ENCODE data around the gene TLE5. TPM values are rescaled to one million over a fixed set of nuclear protein-coding genes. Genes with fewer than 3 reads are reported as not detected.

TLE5 gene
- polyA plus RNA-seq, 1 donor (not counting 4 experiments of a cell fraction or from before 2014, with no cell fraction given) = 249 TPM

GRCh38 chr19:3034656-3035541 lies 27.4 kb downstream of the TLE5 start:
- Histone ChIP-seq H3K79me2 (ENCODE audit: control insufficient read depth, insufficient read depth, low read length) (no peaks in the 10 kb centered on the region), H3K9ac (ENCODE audit: control insufficient read depth, extremely low read depth, insufficient read depth, low read length) (peak overlapping the region; percentile 79), H3K9me1 (ENCODE audit: control insufficient read depth, extremely low read depth, insufficient read depth, low read length) (no peaks in the 10 kb centered on the region), H3K27ac (ENCODE audit: control insufficient read depth, insufficient read depth, low read length) (peak overlapping the region; percentile 76), H3K4me2 (ENCODE audit: control insufficient read depth, extremely low read depth, insufficient read depth, low read depth, low read length) (peak overlapping the region; percentile 91), H3K4me3 (ENCODE audit: control insufficient read depth in 2 of 3, extremely low read depth in 1 of 3, insufficient read depth in 2 of 3, low read depth in 1 of 3, low read length in 3 of 3) (peak overlapping the region; percentile 35 to 65 (median 54)), H3K27me3 (ENCODE audit: control insufficient read depth, extremely low read depth, insufficient read depth, low read length) (peaks cover 7% of the 10 kb centered on the region), H3K36me3 (ENCODE audit: control insufficient read depth in 2 of 2, extremely low read depth in 1 of 2, insufficient read depth in 2 of 2, low read length in 2 of 2) (no peaks in the 10 kb centered on the region), H2AFZ (ENCODE audit: control insufficient read depth, low read length) (peak overlapping the region; percentile 53), H4K20me1 (ENCODE audit: control insufficient read depth, extremely low read depth, insufficient read depth, low read length) (no peaks in the 10 kb centered on the region), H3K4me1 (ENCODE audit: control insufficient read depth, extremely low read depth, insufficient read depth, low read length) (peaks cover 14% of the 10 kb centered on the region), H3K9me3 (ENCODE audit: control insufficient read depth, low read depth, low read length) (no peaks in the 10 kb centered on the region)
- dilution Hi-C loops (cut with MboI; ENCODE audit: extremely low pct_ligation_motif_present, low sequenced_read_pairs) = no loop called here
- FAIRE-seq (peak; percentile 51), DNase-seq (ENCODE audit: low read depth, low spot score) (no peak)
- TF ChIP-seq CTCF (optimal IDR thresholded peaks at IDR 0.05 in 1 of 3, IDR thresholded peaks at IDR 0.05 in 1 of 3, conservative IDR thresholded peaks at IDR 0.05 in 1 of 3; ENCODE audit: extremely low read depth in 1 of 3, insufficient read depth in 2 of 3, low read length in 3 of 3) (no peak), EZH2 (IDR thresholded peaks at IDR 0.05; ENCODE audit: low read length) (no peak)

- peak overlapping the region; percentile 91 for H3K4me2 ChIP-seq (ENCODE audit: control insufficient read depth, extremely low read depth, insufficient read depth, low read depth, low read length)
- dilution Hi-C loops (cut with MboI; ENCODE audit: extremely low pct_ligation_motif_present, low sequenced_read_pairs) = no loop called here
- no peak overlapping the region for H3K27ac ChIP-seq (ENCODE audit: control insufficient read depth, insufficient read depth, low read length)
Observed at GRCh38 chr19:3034406-3034655, 28.0 kb downstream of the TLE5 start.

More at GRCh38 chr19:3034406-3034655, 28.0 kb downstream of the TLE5 start:
- Histone ChIP-seq H4K20me1 (ENCODE audit: control insufficient read depth, extremely low read depth, insufficient read depth, low read length) (no peaks in the 10 kb centered on the region), H3K9ac (ENCODE audit: control insufficient read depth, extremely low read depth, insufficient read depth, low read length) (no peak overlapping the region), H3K36me3 (ENCODE audit: control insufficient read depth in 2 of 2, extremely low read depth in 1 of 2, insufficient read depth in 2 of 2, low read length in 2 of 2) (no peaks in the 10 kb centered on the region), H2AFZ (ENCODE audit: control insufficient read depth, low read length) (peak overlapping the region; percentile 53), H3K9me1 (ENCODE audit: control insufficient read depth, extremely low read depth, insufficient read depth, low read length) (no peaks in the 10 kb centered on the region), H3K4me3 (ENCODE audit: control insufficient read depth in 2 of 3, extremely low read depth in 1 of 3, insufficient read depth in 2 of 3, low read depth in 1 of 3, low read length in 3 of 3) (no peak overlapping the region), H3K4me1 (ENCODE audit: control insufficient read depth, extremely low read depth, insufficient read depth, low read length) (peaks cover 14% of the 10 kb centered on the region), H3K79me2 (ENCODE audit: control insufficient read depth, insufficient read depth, low read length) (no peaks in the 10 kb centered on the region), H3K9me3 (ENCODE audit: control insufficient read depth, low read depth, low read length) (no peaks in the 10 kb centered on the region), H3K27me3 (ENCODE audit: control insufficient read depth, extremely low read depth, insufficient read depth, low read length) (peaks cover 12% of the 10 kb centered on the region)
- TF ChIP-seq EZH2 (IDR thresholded peaks at IDR 0.05; ENCODE audit: low read length) (no peak), CTCF (optimal IDR thresholded peaks at IDR 0.05 in 1 of 3, IDR thresholded peaks at IDR 0.05 in 1 of 3, conservative IDR thresholded peaks at IDR 0.05 in 1 of 3; ENCODE audit: extremely low read depth in 1 of 3, insufficient read depth in 2 of 3, low read length in 3 of 3) (no peak)
- no peak for FAIRE-seq
- no peak for DNase-seq (ENCODE audit: low read depth, low spot score)

All from keratinocyte (primary cell).